ENCODE measurements around the gene RGS2.
A peak's percentile ranks its signal among the peaks of the same experiment; 100 is the strongest.

The RGS2 gene

GRCh38 chr1:192808518-192809306, at the start of gene RGS2:
Gene RGS2 (plus strand): TSS chr1:192809039. CDS start chr1:192809072, 33 bp downstream.
- peak; percentile 64 for DNase-seq

- DNase-seq, result no peak
Observed at GRCh38 chr1:192759104-192759503, 49.7 kb upstream of the RGS2 start.

- no peak for DNase-seq
Observed at GRCh38 chr1:192762265-192762664, 46.6 kb upstream of the RGS2 start.

GRCh38 chr1:192763243-192763642, 45.6 kb upstream of the RGS2 start:
- DNase-seq, result no peak

GRCh38 chr1:192763756-192764155, 45.1 kb upstream of the RGS2 start:
- no peak for DNase-seq

- no peak for DNase-seq
Observed at GRCh38 chr1:192764675-192765074, 44.2 kb upstream of the RGS2 start.

- DNase-seq, result no peak
Observed at GRCh38 chr1:192766009-192766625, 42.7 kb upstream of the RGS2 start.

GRCh38 chr1:192766876-192767275, 42.0 kb upstream of the RGS2 start:
- no peak for DNase-seq

- no peak for DNase-seq
Observed at GRCh38 chr1:192767798-192768197, 41.0 kb upstream of the RGS2 start.

GRCh38 chr1:192768463-192768862, 40.4 kb upstream of the RGS2 start:
- no peak for DNase-seq

- DNase-seq, result no peak
Observed at GRCh38 chr1:192771341-192771740, 37.5 kb upstream of the RGS2 start.

GRCh38 chr1:192775631-192776030, 33.2 kb upstream of the RGS2 start:
- no peak for DNase-seq

- DNase-seq, result no peak
Observed at GRCh38 chr1:192776206-192776605, 32.6 kb upstream of the RGS2 start.

- DNase-seq, result no peak
Observed at GRCh38 chr1:192776998-192777397, 31.8 kb upstream of the RGS2 start.

- DNase-seq, result no peak
Observed at GRCh38 chr1:192783791-192784190, 25.0 kb upstream of the RGS2 start.

GRCh38 chr1:192784397-192784796, 24.4 kb upstream of the RGS2 start:
- DNase-seq, result no peak

- DNase-seq, result no peak
Observed at GRCh38 chr1:192786576-192786975, 22.3 kb upstream of the RGS2 start.

GRCh38 chr1:192787914-192788585, 20.8 kb upstream of the RGS2 start:
- no peak for DNase-seq

- no peak for DNase-seq
Observed at GRCh38 chr1:192789871-192790270, 19.0 kb upstream of the RGS2 start.

- no peak for DNase-seq
Observed at GRCh38 chr1:192792628-192793027, 16.2 kb upstream of the RGS2 start.

- DNase-seq, result no peak
Observed at GRCh38 chr1:192793983-192794767, 14.7 kb upstream of the RGS2 start.

- DNase-seq, result no peak
Observed at GRCh38 chr1:192794768-192795035, 14.1 kb upstream of the RGS2 start.

- no peak for DNase-seq
Observed at GRCh38 chr1:192795916-192796618, 12.8 kb upstream of the RGS2 start.

Measured in GF-D8 (cell line).